HEK293 (cell line): ENCODE data around the gene EMP3.

Source experiments
- GFI1B ChIP-seq: fragments of 450-650 bp; formaldehyde crosslinking; IDR thresholded peaks from 2 replicates; pipeline ENCODE4 v1.5.1; 2016; ENCODE audit warnings: missing biosample characterization, missing genetic modification characterization
- GLIS1 ChIP-seq: fragments of 450-650 bp; formaldehyde crosslinking; IDR thresholded peaks from 2 replicates; pipeline ENCODE4 v1.5.1; 2016; ENCODE audit warnings: missing biosample characterization, missing genetic modification characterization
- KLF1 ChIP-seq: fragments of 450-650 bp; formaldehyde crosslinking; IDR thresholded peaks from 2 replicates; pipeline ENCODE4 v1.5.1; 2016; ENCODE audit warnings: missing biosample characterization, missing genetic modification characterization
- KLF16 ChIP-seq: fragments of 450-650 bp; formaldehyde crosslinking; IDR thresholded peaks from 2 replicates; pipeline ENCODE4 v1.5.1; 2017; ENCODE audit warnings: missing biosample characterization, missing genetic modification characterization
- PRDM1 ChIP-seq: fragments of 450-650 bp; formaldehyde crosslinking; IDR thresholded peaks from 2 replicates; pipeline ENCODE4; 2016; ENCODE audit warnings: missing biosample characterization, missing genetic modification characterization
- SCRT1 ChIP-seq: fragments of 450-650 bp; formaldehyde crosslinking; IDR thresholded peaks from 2 replicates; pipeline ENCODE4 v1.5.1; 2016; ENCODE audit warnings: missing biosample characterization, missing genetic modification characterization, borderline replicate concordance
- SP7 ChIP-seq: fragments of 450-650 bp; formaldehyde crosslinking; IDR thresholded peaks from 2 replicates; pipeline ENCODE4 v1.5.1; 2016; ENCODE audit warnings: missing biosample characterization, missing genetic modification characterization
- TRIM28 ChIP-seq: IDR thresholded peaks from 2 replicates; pipeline ENCODE4 v1.6.1; 2011; ENCODE audit warnings: low read length, control low read depth, borderline replicate concordance
- ZBTB48 ChIP-seq: fragments of 450-650 bp; formaldehyde crosslinking; IDR thresholded peaks from 2 replicates; pipeline ENCODE4 v1.5.1; 2016; ENCODE audit warnings: missing biosample characterization, missing genetic modification characterization
- ZEB2 ChIP-seq: fragments of 450-650 bp; formaldehyde crosslinking; IDR thresholded peaks from 2 replicates; pipeline ENCODE4 v1.5.1; 2016; ENCODE audit warnings: missing biosample characterization, missing genetic modification characterization
- ZFP69B ChIP-seq: fragments of 450-650 bp; formaldehyde crosslinking; IDR thresholded peaks from 2 replicates; pipeline ENCODE4 v1.5.1; 2016; ENCODE audit warnings: missing biosample characterization, missing genetic modification characterization
- ZIC2 ChIP-seq: fragments of 450-650 bp; formaldehyde crosslinking; IDR thresholded peaks from 2 replicates; pipeline ENCODE4 v1.5.1; 2016; ENCODE audit warnings: missing biosample characterization, missing genetic modification characterization
- ZNF248 ChIP-seq: fragments of 450-650 bp; formaldehyde crosslinking; IDR thresholded peaks from 2 replicates; pipeline ENCODE4 v1.5.1; 2017; ENCODE audit warnings: missing biosample characterization, missing genetic modification characterization
- ZNF335 ChIP-seq: fragments of 450-650 bp; formaldehyde crosslinking; conservative IDR thresholded peaks from 2 replicates; pipeline ENCODE4 v1.5.1; 2016; ENCODE audit warnings: missing biosample characterization, missing genetic modification characterization
- ZNF433 ChIP-seq: fragments of 450-650 bp; formaldehyde crosslinking; IDR thresholded peaks from 2 replicates; pipeline ENCODE4 v1.5.1; 2016; ENCODE audit warnings: missing biosample characterization, missing genetic modification characterization, low read depth
- ZNF529 ChIP-seq: fragments of 450-650 bp; formaldehyde crosslinking; IDR thresholded peaks from 2 replicates; pipeline ENCODE4 v1.5.1; 2017; ENCODE audit warnings: missing genetic modification characterization, missing biosample characterization; ENCODE audit not compliant: insufficient replicate concordance
- ZNF555 ChIP-seq: fragments of 450-650 bp; formaldehyde crosslinking; conservative IDR thresholded peaks from 2 replicates; pipeline ENCODE4 v1.5.1; 2017; ENCODE audit warnings: missing biosample characterization, mild to moderate bottlenecking, missing genetic modification characterization, inconsistent platforms
- ZNF560 ChIP-seq: fragments of 450-650 bp; formaldehyde crosslinking; IDR thresholded peaks from 2 replicates; pipeline ENCODE4 v1.5.1; 2017; ENCODE audit warnings: missing biosample characterization, missing genetic modification characterization, borderline replicate concordance
- ZNF571 ChIP-seq: fragments of 450-650 bp; formaldehyde crosslinking; IDR thresholded peaks from 2 replicates; pipeline ENCODE4 v1.5.0; 2017; ENCODE audit warnings: missing biosample characterization, missing genetic modification characterization
- ZNF658 ChIP-seq: fragments of 450-650 bp; formaldehyde crosslinking; IDR thresholded peaks from 2 replicates; pipeline ENCODE4; 2016; ENCODE audit warnings: missing biosample characterization, missing genetic modification characterization
- ZNF660 ChIP-seq: fragments of 450-650 bp; IDR thresholded peaks from 2 replicates; pipeline ENCODE4 v1.5.1; 2018; ENCODE audit warnings: missing biosample characterization, mild to moderate bottlenecking, missing genetic modification characterization
- ZNF768 ChIP-seq: fragments of 450-650 bp; formaldehyde crosslinking; IDR thresholded peaks from 2 replicates; pipeline ENCODE4 v1.5.1; 2018; ENCODE audit warnings: missing biosample characterization, mild to moderate bottlenecking, missing genetic modification characterization
- TF ChIP-seq, protein P1 (sequence below): fragments of 450-650 bp; formaldehyde crosslinking; optimal IDR thresholded peaks from 2 replicates; pipeline ENCODE3; 2016; ENCODE audit warnings: missing biosample characterization, mild to moderate bottlenecking, missing genetic modification characterization
- TF ChIP-seq, protein P2 (sequence below): fragments of 450-650 bp; formaldehyde crosslinking; IDR thresholded peaks from 2 replicates; pipeline ENCODE4 v1.5.1; 2016; ENCODE audit warnings: missing biosample characterization, missing genetic modification characterization
- TF ChIP-seq, protein P3 (sequence below): fragments of 450-650 bp; formaldehyde crosslinking; IDR thresholded peaks from 2 replicates; pipeline ENCODE4 v1.5.1; 2016; ENCODE audit warnings: missing biosample characterization, missing genetic modification characterization
- TF ChIP-seq, protein P4 (sequence below): fragments of 450-650 bp; formaldehyde crosslinking; IDR thresholded peaks from 2 replicates; pipeline ENCODE4 v1.5.1; 2016; ENCODE audit warnings: missing biosample characterization, missing genetic modification characterization
- TF ChIP-seq, protein P5 (sequence below): fragments of 450-650 bp; IDR thresholded peaks from 2 replicates; pipeline ENCODE4 v1.5.1; 2018; ENCODE audit warnings: missing biosample characterization, mild to moderate bottlenecking, missing genetic modification characterization
- TF ChIP-seq, protein P6 (sequence below): fragments of 450-650 bp; formaldehyde crosslinking; IDR thresholded peaks from 2 replicates; pipeline ENCODE4 v1.5.1; 2016; ENCODE audit warnings: missing biosample characterization, missing genetic modification characterization
- TF ChIP-seq, protein P7 (sequence below): fragments of 450-650 bp; formaldehyde crosslinking; IDR thresholded peaks from 2 replicates; pipeline ENCODE4 v1.5.1; 2016; ENCODE audit warnings: missing biosample characterization, missing genetic modification characterization
- TF ChIP-seq, protein P8 (sequence below): fragments of 450-650 bp; formaldehyde crosslinking; IDR thresholded peaks from 2 replicates; pipeline ENCODE4 v1.5.1; 2017; ENCODE audit warnings: missing biosample characterization, missing genetic modification characterization

Gene EMP3

DNA sequence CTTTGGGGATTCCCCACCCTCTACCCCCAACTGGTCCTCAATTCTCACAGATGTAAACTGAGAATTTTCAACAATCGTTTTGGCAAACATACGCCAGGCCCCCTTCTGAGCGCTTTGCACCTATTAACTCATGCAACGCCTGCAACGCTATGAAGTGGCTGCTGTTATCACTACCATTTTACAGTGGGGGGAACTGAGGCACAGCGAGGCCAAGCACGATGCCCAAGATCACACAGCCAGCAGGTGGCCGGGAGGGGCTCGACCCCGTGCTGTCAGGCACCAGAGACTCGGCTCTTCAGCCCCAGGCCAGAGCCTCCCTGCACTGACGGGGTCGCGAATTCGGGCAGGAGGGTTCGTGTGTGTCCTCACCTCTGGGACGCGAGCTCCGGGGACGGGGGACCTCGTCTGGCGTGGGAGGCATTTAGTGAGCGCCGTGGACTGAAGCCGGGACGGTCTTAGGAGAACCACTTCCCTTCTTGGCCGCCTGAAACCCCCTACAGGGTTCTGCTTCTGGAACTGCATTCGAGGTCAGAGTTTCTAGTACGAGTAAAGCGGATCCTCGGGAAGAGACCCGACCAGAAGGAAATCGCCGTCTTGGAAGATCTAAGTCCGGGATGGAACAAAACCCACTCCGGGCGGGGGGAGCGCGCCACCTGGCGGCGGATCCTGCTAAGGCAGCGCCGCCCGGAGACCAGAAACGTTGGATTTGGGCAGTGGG is 34.4 kb upstream of the EMP3 start (continued):
- TF ChIP-seq SCRT1 (tag by site-specific recombination) (no peak), GFI1B (no peak), ZFP69B (tag by site-specific recombination) (no peak; the same call in 1 of the 2 replicates), ZNF660 (peak; percentile 76), SP7 (tag by site-specific recombination) (0 out of 2 replicates have a peak, but pooled peaks have one; percentile 46), PRDM1 (tag by site-specific recombination) (no peak), ZNF529 (tag by site-specific recombination) (no peak), ZNF658 (no peak), ZNF560 (tag by site-specific recombination) (no peak), GLIS1 (tag by site-specific recombination) (peak; percentile 45), TRIM28 (no peak), ZIC2 (tag by site-specific recombination) (peak; percentile 62), KLF16 (no peak), ZNF248 (tag by site-specific recombination) (no peak), ZEB2 (tag by site-specific recombination) (peak; percentile 54; the same call in 1 of the 2 replicates), ZNF335 (peak; percentile 49), ZNF571 (tag by site-specific recombination) (no peak), ZNF555 (tag by site-specific recombination) (no peak), ZNF433 (tag by site-specific recombination) (no peak), KLF1 (tag by site-specific recombination) (no peak), ZBTB48 (no peak), ZNF768 (tag by site-specific recombination) (peak; percentile 94)
- TF ChIP-seq, protein P1, sequence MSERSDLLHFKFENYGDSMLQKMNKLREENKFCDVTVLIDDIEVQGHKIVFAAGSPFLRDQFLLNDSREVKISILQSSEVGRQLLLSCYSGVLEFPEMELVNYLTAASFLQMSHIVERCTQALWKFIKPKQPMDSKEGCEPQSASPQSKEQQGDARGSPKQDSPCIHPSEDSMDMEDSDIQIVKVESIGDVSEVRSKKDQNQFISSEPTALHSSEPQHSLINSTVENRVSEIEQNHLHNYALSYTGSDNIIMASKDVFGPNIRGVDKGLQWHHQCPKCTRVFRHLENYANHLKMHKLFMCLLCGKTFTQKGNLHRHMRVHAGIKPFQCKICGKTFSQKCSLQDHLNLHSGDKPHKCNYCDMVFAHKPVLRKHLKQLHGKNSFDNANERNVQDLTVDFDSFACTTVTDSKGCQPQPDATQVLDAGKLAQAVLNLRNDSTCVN (tag by site-specific recombination), result peak; percentile 35
- TF ChIP-seq, protein P2, sequence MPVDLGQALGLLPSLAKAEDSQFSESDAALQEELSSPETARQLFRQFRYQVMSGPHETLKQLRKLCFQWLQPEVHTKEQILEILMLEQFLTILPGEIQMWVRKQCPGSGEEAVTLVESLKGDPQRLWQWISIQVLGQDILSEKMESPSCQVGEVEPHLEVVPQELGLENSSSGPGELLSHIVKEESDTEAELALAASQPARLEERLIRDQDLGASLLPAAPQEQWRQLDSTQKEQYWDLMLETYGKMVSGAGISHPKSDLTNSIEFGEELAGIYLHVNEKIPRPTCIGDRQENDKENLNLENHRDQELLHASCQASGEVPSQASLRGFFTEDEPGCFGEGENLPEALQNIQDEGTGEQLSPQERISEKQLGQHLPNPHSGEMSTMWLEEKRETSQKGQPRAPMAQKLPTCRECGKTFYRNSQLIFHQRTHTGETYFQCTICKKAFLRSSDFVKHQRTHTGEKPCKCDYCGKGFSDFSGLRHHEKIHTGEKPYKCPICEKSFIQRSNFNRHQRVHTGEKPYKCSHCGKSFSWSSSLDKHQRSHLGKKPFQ (tag by site-specific recombination), result no peak
- TF ChIP-seq, protein P3, sequence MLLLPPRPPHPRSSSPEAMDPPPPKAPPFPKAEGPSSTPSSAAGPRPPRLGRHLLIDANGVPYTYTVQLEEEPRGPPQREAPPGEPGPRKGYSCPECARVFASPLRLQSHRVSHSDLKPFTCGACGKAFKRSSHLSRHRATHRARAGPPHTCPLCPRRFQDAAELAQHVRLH (tag by site-specific recombination), result 0 out of 2 replicates have a peak, but pooled peaks have one; percentile 17
- TF ChIP-seq, protein P4, sequence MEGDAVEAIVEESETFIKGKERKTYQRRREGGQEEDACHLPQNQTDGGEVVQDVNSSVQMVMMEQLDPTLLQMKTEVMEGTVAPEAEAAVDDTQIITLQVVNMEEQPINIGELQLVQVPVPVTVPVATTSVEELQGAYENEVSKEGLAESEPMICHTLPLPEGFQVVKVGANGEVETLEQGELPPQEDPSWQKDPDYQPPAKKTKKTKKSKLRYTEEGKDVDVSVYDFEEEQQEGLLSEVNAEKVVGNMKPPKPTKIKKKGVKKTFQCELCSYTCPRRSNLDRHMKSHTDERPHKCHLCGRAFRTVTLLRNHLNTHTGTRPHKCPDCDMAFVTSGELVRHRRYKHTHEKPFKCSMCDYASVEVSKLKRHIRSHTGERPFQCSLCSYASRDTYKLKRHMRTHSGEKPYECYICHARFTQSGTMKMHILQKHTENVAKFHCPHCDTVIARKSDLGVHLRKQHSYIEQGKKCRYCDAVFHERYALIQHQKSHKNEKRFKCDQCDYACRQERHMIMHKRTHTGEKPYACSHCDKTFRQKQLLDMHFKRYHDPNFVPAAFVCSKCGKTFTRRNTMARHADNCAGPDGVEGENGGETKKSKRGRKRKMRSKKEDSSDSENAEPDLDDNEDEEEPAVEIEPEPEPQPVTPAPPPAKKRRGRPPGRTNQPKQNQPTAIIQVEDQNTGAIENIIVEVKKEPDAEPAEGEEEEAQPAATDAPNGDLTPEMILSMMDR (tag by site-specific recombination), result peak; percentile 89
- TF ChIP-seq, protein P5, sequence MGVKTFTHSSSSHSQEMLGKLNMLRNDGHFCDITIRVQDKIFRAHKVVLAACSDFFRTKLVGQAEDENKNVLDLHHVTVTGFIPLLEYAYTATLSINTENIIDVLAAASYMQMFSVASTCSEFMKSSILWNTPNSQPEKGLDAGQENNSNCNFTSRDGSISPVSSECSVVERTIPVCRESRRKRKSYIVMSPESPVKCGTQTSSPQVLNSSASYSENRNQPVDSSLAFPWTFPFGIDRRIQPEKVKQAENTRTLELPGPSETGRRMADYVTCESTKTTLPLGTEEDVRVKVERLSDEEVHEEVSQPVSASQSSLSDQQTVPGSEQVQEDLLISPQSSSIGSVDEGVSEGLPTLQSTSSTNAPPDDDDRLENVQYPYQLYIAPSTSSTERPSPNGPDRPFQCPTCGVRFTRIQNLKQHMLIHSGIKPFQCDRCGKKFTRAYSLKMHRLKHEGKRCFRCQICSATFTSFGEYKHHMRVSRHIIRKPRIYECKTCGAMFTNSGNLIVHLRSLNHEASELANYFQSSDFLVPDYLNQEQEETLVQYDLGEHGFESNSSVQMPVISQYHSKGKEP (tag by site-specific recombination), result no peak
- TF ChIP-seq, protein P6, sequence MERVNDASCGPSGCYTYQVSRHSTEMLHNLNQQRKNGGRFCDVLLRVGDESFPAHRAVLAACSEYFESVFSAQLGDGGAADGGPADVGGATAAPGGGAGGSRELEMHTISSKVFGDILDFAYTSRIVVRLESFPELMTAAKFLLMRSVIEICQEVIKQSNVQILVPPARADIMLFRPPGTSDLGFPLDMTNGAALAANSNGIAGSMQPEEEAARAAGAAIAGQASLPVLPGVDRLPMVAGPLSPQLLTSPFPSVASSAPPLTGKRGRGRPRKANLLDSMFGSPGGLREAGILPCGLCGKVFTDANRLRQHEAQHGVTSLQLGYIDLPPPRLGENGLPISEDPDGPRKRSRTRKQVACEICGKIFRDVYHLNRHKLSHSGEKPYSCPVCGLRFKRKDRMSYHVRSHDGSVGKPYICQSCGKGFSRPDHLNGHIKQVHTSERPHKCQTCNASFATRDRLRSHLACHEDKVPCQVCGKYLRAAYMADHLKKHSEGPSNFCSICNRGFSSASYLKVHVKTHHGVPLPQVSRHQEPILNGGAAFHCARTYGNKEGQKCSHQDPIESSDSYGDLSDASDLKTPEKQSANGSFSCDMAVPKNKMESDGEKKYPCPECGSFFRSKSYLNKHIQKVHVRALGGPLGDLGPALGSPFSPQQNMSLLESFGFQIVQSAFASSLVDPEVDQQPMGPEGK (tag by site-specific recombination), result peak; percentile 30; the same call in 1 of the 2 replicates
- TF ChIP-seq, protein P7, sequence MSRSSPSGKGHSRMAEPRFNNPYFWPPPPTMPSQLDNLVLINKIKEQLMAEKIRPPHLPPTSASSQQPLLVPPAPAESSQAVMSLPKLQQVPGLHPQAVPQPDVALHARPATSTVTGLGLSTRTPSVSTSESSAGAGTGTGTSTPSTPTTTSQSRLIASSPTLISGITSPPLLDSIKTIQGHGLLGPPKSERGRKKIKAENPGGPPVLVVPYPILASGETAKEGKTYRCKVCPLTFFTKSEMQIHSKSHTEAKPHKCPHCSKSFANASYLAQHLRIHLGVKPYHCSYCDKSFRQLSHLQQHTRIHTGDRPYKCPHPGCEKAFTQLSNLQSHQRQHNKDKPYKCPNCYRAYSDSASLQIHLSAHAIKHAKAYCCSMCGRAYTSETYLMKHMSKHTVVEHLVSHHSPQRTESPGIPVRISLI (tag by site-specific recombination), result no peak
- TF ChIP-seq, protein P8, sequence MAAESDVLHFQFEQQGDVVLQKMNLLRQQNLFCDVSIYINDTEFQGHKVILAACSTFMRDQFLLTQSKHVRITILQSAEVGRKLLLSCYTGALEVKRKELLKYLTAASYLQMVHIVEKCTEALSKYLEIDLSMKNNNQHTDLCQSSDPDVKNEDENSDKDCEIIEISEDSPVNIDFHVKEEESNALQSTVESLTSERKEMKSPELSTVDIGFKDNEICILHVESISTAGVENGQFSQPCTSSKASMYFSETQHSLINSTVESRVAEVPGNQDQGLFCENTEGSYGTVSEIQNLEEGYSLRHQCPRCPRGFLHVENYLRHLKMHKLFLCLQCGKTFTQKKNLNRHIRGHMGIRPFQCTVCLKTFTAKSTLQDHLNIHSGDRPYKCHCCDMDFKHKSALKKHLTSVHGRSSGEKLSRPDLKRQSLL (tag by site-specific recombination), result no peak
